SJCRH30 (cell line): ENCODE results near the gene TAP1. TPM values are rescaled to one million over a fixed set of nuclear protein-coding genes. Genes with fewer than 3 reads are reported as not detected.
A peak's percentile ranks its signal among the peaks of the same experiment; 100 is the strongest.

Experiments
- DNase-seq, 2 experiments: peaks; one replicate each; pipeline ENCODE4 v3.0.0-alpha.2; 2015 to 2020
- H3K27ac ChIP-seq: fragments of 250-450 bp; sonication (Bioruptor Pico); 2 replicates; pipeline ENCODE4 v1.5.1; 2020; ENCODE audit warnings: mild to moderate bottlenecking, moderate library complexity
- H3K27me3 ChIP-seq: fragments of 250-450 bp; sonication (Bioruptor Pico); 2 replicates; pipeline ENCODE4 v1.5.1; 2020; ENCODE audit warnings: mild to moderate bottlenecking, moderate library complexity
- H3K36me3 ChIP-seq: fragments of 250-450 bp; sonication (Bioruptor Pico); 2 replicates; pipeline ENCODE4 v1.5.1; 2020; ENCODE audit warnings: mild to moderate bottlenecking, moderate library complexity
- H3K4me1 ChIP-seq: fragments of 250-450 bp; sonication (Bioruptor Pico); 2 replicates; pipeline ENCODE4 v1.5.1; 2020; ENCODE audit warnings: mild to moderate bottlenecking, moderate library complexity
- H3K4me3 ChIP-seq: fragments of 250-450 bp; sonication (Bioruptor Pico); 2 replicates; pipeline ENCODE4 v1.5.1; 2020; ENCODE audit warnings: mild to moderate bottlenecking, moderate library complexity
- H3K9me3 ChIP-seq: fragments of 250-450 bp; sonication (Bioruptor Pico); replicated peaks from 2 replicates; pipeline ENCODE4 v1.5.1; 2020; ENCODE audit warnings: mild to moderate bottlenecking, moderate library complexity
- total RNA-seq: library from RNA; depleted of rRNA; stranded (reverse); fragments of >200 nt; shearing (Covaris generic); gene quantifications from 2 replicates; pipeline ENCODE4 v1.2.3, GENCODE V29; 2014

TAP1 gene
- total RNA-seq, 1 experiment from 2014 or later: 0.43 TPM

GRCh38 chr6:32852018-32852843, 1.3 kb downstream of the TAP1 start:
- Histone ChIP-seq H3K36me3 (no peaks in the 10 kb centered on the region), H3K4me1 (peaks cover 2% of the 10 kb centered on the region; the same call in 1 of the 2 replicates), H3K27me3 (peaks cover 17% of the 10 kb centered on the region), H3K4me3 (no peak overlapping the region), H3K9me3 (no peaks in the 10 kb centered on the region), H3K27ac (no peak overlapping the region)
- no peak for DNase-seq

- H3K4me3 ChIP-seq: no peak overlapping the region
- no peaks in the 10 kb centered on the region for H3K36me3 ChIP-seq
- H3K9me3 ChIP-seq: no peaks in the 10 kb centered on the region
- H3K4me1 ChIP-seq: peaks cover 2% of the 10 kb centered on the region; the same call in 1 of the 2 replicates
- no peak for DNase-seq
- no peak overlapping the region for H3K27ac ChIP-seq
- peaks cover 17% of the 10 kb centered on the region for H3K27me3 ChIP-seq
Measured at GRCh38 chr6:32851025-32851424, 2.5 kb downstream of the TAP1 start.

GRCh38 chr6:32849126-32849525, 4.4 kb downstream of the TAP1 start:
- H3K4me1 ChIP-seq: peaks cover 2% of the 10 kb centered on the region; the same call in 1 of the 2 replicates
- no peaks in the 10 kb centered on the region for H3K36me3 ChIP-seq
- H3K4me3 ChIP-seq: no peak overlapping the region
- no peak overlapping the region for H3K27ac ChIP-seq
- no peak for DNase-seq
- H3K27me3 ChIP-seq: peaks cover 19% of the 10 kb centered on the region
- H3K9me3 ChIP-seq: no peaks in the 10 kb centered on the region

GRCh38 chr6:32847795-32848194, 5.7 kb downstream of the TAP1 start:
- H3K27ac ChIP-seq: no peak overlapping the region
- no peak for DNase-seq
- no peak overlapping the region for H3K4me3 ChIP-seq
- peaks cover 19% of the 10 kb centered on the region for H3K27me3 ChIP-seq
- no peaks in the 10 kb centered on the region for H3K9me3 ChIP-seq
- H3K4me1 ChIP-seq: no peaks in the 10 kb centered on the region
- H3K36me3 ChIP-seq: no peaks in the 10 kb centered on the region

DNA sequence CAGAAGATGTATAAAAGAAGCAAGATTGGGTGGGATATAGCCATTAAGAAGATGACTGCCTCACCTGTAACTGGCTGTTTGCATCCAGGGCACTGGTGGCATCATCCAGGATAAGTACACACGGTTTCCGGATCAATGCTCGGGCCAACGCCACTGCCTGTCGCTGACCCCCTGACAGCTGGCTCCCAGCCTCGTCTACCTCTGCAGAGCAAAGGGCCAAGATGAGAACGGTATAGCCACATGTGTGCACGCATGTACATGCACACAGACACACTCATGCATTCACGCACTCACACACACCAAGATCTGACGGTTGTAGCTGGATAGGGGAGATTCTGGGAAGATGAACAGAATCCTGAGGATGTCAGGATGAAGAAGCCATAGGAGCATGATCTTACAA, 6.5 kb downstream of the TAP1 start:
- no peak for DNase-seq
- no peaks in the 10 kb centered on the region for H3K9me3 ChIP-seq
- no peak overlapping the region for H3K27ac ChIP-seq
- no peaks in the 10 kb centered on the region for H3K4me1 ChIP-seq
- H3K27me3 ChIP-seq: peaks cover 20% of the 10 kb centered on the region
- H3K36me3 ChIP-seq: no peaks in the 10 kb centered on the region
- no peak overlapping the region for H3K4me3 ChIP-seq

GRCh38 chr6:32845384-32845884, 8.1 kb downstream of the TAP1 start:
- H3K27me3 ChIP-seq: peaks cover 23% of the 10 kb centered on the region
- H3K36me3 ChIP-seq: no peaks in the 10 kb centered on the region
- DNase-seq: no peak
- no peak overlapping the region for H3K27ac ChIP-seq
- no peak overlapping the region for H3K4me3 ChIP-seq
- no peaks in the 10 kb centered on the region for H3K4me1 ChIP-seq
- no peaks in the 10 kb centered on the region for H3K9me3 ChIP-seq

GRCh38 chr6:32844839-32845383, 8.6 kb downstream of the TAP1 start:
- no peaks in the 10 kb centered on the region for H3K9me3 ChIP-seq
- H3K27ac ChIP-seq: no peak overlapping the region
- H3K27me3 ChIP-seq: peaks cover 22% of the 10 kb centered on the region
- H3K4me1 ChIP-seq: no peaks in the 10 kb centered on the region
- H3K4me3 ChIP-seq: no peak overlapping the region
- no peak for DNase-seq
- H3K36me3 ChIP-seq: no peaks in the 10 kb centered on the region

DNA sequence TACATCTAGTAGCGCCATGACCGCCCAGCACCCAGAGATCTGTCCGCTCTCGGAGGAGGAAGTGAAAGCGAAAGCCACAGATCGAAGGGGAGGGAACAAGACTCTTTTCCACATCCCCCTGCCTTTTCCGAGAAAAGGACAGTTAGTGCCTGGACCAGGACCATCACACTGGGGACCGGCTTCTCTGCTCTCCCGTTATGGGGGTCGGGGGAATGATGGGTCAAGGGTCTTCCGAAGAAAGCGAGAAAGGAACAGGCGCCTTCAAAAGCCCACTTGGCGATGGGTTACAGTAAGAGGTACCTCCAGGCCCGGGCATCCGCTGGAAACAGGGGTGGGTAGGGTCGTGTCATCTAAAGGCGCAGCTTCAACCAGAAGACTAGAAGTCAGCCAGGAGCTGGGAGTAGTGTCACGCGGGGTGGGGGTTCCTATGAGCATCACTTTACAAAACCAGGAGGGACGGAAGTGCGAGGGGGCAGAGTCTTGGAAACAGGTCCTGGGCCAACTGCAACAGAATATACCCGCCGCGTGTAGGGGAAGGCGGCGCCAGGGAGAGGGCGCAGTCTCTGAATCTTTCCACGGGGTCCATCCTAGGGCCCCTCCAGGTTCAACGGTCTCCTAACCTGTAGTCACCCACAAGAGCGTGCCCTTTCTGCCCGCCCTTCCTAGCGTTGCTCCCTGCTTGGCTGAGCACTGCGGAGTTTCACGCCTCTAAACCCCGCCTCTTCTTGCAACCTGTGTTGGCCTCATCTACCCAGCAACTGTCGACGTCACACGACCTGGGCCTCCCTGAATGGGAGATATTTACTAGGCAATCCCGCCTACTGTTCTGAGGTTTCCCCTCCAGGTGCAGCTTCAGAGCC, 9.3 kb downstream of the TAP1 start, which contains the start of gene PSMB8:
PSMB8 (minus strand) TSS at position 69 of the 860 bp plus-strand sequence; CDS start at position 18, 51 bp downstream.
- Histone ChIP-seq H3K9me3 (no peaks in the 10 kb centered on the region), H3K4me1 (no peaks in the 10 kb centered on the region), H3K27me3 (peaks cover 22% of the 10 kb centered on the region), H3K27ac (no peak within 1 kb of the TSS), H3K4me3 (peak within 1 kb of the TSS; percentile 28), H3K36me3 (no peaks in the 10 kb centered on the region)
- peak; percentile 64 to 73 for DNase-seq

GRCh38 chr6:32843331-32843978, 10.0 kb downstream of the TAP1 start:
- no peaks in the 10 kb centered on the region for H3K4me1 ChIP-seq
- H3K9me3 ChIP-seq: no peaks in the 10 kb centered on the region
- H3K4me3 ChIP-seq: peak overlapping the region; percentile 28
- H3K27ac ChIP-seq: no peak overlapping the region
- H3K36me3 ChIP-seq: no peaks in the 10 kb centered on the region
- no peak for DNase-seq
- H3K27me3 ChIP-seq: peaks cover 22% of the 10 kb centered on the region

GRCh38 chr6:32842690-32843089, 10.8 kb downstream of the TAP1 start:
- H3K27me3 ChIP-seq: peaks cover 22% of the 10 kb centered on the region
- H3K4me1 ChIP-seq: no peaks in the 10 kb centered on the region
- no peak overlapping the region for H3K27ac ChIP-seq
- DNase-seq: no peak
- no peaks in the 10 kb centered on the region for H3K36me3 ChIP-seq
- no peaks in the 10 kb centered on the region for H3K9me3 ChIP-seq
- H3K4me3 ChIP-seq: no peak overlapping the region

DNA sequence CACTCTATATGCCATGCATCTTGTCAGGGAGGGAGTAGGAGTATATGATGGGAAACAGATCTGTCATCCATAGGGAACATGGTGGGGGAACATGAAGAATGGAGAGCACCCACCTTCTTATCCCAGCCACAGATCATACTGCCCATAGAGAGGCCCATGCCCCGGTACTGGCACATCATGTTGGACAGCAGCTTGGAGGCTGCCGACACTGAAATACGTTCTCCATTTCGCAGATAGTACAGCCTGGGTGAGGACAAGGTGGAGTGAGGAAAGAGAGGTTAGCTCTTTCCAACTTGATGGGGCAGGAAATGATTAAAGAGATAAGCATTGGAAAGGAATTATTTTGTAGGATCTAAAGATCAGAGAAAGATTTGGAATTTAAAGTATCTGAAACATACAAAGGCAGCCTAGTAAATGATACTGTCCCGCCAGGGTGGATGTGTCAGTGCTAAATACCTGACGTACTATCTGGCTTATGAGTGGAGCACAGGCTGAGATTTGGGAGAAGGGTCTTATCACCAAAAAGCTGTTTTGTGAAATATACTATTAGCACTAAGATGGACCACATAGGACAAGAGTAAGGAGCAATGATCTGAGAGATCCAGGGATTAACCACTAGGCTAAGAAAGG, 11.4 kb downstream of the TAP1 start:
- H3K4me1 ChIP-seq: no peaks in the 10 kb centered on the region

GRCh38 chr6:32840604-32841246, 12.8 kb downstream of the TAP1 start:
- DNase-seq: no peak
- H3K36me3 ChIP-seq: no peaks in the 10 kb centered on the region
- no peaks in the 10 kb centered on the region for H3K4me1 ChIP-seq
- H3K4me3 ChIP-seq: no peak overlapping the region
- peaks cover 22% of the 10 kb centered on the region for H3K27me3 ChIP-seq
- H3K9me3 ChIP-seq: no peaks in the 10 kb centered on the region
- H3K27ac ChIP-seq: no peak overlapping the region

More for the DNA sequence above, 11.4 kb downstream of the TAP1 start:
- Histone ChIP-seq H3K9me3 (no peaks in the 10 kb centered on the region), H3K27me3 (peaks cover 22% of the 10 kb centered on the region), H3K4me3 (no peak overlapping the region), H3K36me3 (no peaks in the 10 kb centered on the region), H3K27ac (no peak overlapping the region)
- DNase-seq: no peak

DNA sequence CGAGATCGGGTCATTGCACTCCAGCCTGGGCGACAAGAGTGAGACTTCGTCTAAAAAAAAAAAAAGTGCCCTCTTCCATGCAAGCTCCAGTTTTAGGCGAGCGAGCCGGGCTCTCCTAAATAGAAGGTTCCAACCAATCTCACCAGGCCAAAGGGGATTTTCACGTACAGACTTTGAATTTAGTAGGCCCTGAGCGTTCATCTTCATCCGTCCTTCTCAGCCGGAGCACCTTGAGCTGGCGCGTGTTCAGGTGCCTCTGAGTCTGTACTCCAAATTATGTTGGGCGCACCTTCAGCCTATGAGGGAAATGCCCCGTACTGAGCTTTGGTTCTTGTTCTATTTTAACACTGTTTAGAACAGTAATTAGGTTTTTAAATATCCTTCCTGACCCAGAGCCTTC, 14.1 kb downstream of the TAP1 start:
- Histone ChIP-seq H3K9me3 (no peaks in the 10 kb centered on the region), H3K36me3 (no peaks in the 10 kb centered on the region), H3K4me1 (no peaks in the 10 kb centered on the region), H3K27me3 (peaks cover 19% of the 10 kb centered on the region), H3K4me3 (no peak overlapping the region), H3K27ac (no peak overlapping the region)
- no peak for DNase-seq
